ENCODE data around the gene TTC23.

The TTC23 gene

DNA sequence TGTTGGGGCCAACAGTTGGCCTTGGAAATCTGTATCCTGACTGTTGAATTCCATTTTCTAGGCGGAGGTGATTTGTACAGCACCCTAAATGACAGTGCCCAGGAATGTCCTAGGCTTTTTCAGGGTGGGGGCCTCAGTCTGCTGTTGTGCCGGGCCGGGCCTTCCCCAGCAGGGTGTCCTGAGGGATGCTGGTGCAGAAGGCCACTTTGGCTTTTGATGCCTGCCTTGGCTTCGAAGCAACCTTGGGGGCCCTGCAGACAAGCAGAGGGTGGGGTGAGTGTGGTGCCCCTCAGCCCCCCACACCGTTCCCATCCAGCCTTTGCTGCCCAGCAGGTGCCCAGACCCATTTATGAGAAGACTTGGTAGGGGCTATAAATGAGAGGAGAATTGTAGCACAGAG, 111.5 kb downstream of the TTC23 start:
- H3K27ac ChIP-seq (ENCODE audit: low read length), result peak overlapping the region; percentile 76

DNA sequence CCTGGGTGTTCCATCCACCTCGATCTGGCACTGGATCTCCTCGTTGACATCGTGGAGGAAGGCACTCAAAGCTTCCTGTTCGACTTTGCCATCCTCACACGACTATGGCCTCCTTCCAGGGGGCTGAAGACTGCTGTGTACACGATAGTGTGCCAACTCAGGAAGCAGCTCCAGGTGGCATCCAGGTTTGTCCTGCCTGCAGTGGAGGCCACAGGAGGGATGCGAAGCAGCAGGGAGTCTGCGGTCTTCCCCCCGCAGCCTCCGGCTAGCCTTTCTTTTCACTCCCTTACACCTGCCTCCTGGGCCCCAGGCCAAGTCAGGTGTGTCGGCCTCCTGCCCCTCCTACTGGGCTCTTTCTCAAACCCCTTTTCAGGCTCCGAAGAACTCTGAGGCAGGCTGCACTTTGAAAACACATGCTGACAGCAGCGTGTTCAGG, 112.3 kb downstream of the TTC23 start:
- Histone ChIP-seq H3K27me3 (ENCODE audit: control insufficient read depth in 1 of 2, insufficient read depth in 2 of 2, low read length in 2 of 2) (no peaks in the 10 kb centered on the region), H3K36me3 (ENCODE audit: control insufficient read depth in 2 of 2, insufficient read depth in 2 of 2, low read length in 2 of 2) (peaks cover 36 to 38% of the 10 kb centered on the region in 2 donors), H3K9me3 (ENCODE audit: control insufficient read depth in 2 of 2, low read length in 2 of 2) (no peaks in the 10 kb centered on the region), H3K27ac (ENCODE audit: low read length) (peak overlapping the region; percentile 60), H3K4me3 (ENCODE audit: low read length in 2 of 2) (no peak overlapping the region), H3K9ac (ENCODE audit: low read length in 2 of 2) (no peak overlapping the region), H3K4me1 (ENCODE audit: control insufficient read depth, insufficient read depth, low read length) (peaks cover 49% of the 10 kb centered on the region)

More for the DNA sequence above, 111.5 kb downstream of the TTC23 start:
- Histone ChIP-seq H3K4me3 (ENCODE audit: low read length in 2 of 2) (no peak overlapping the region), H3K4me1 (ENCODE audit: control insufficient read depth, insufficient read depth, low read length) (peaks cover 49% of the 10 kb centered on the region), H3K36me3 (ENCODE audit: control insufficient read depth in 2 of 2, insufficient read depth in 2 of 2, low read length in 2 of 2) (peaks cover 28 to 31% of the 10 kb centered on the region in 2 donors), H3K9ac (ENCODE audit: low read length in 2 of 2) (no peak overlapping the region), H3K9me3 (ENCODE audit: control insufficient read depth in 2 of 2, low read length in 2 of 2) (no peaks in the 10 kb centered on the region), H3K27me3 (ENCODE audit: control insufficient read depth in 1 of 2, insufficient read depth in 2 of 2, low read length in 2 of 2) (no peaks in the 10 kb centered on the region)

GRCh38 chr15:99135194-99135593, 114.2 kb downstream of the TTC23 start:
- Histone ChIP-seq H3K4me3 (ENCODE audit: low read length in 2 of 2) (no peak overlapping the region), H3K36me3 (ENCODE audit: control insufficient read depth in 2 of 2, insufficient read depth in 2 of 2, low read length in 2 of 2) (peaks cover 53 to 57% of the 10 kb centered on the region in 2 donors), H3K4me1 (ENCODE audit: control insufficient read depth, insufficient read depth, low read length) (peaks cover 63% of the 10 kb centered on the region), H3K9ac (ENCODE audit: low read length in 2 of 2) (peak overlapping the region in 1 of 2 donors; percentile 13), H3K27ac (ENCODE audit: low read length) (peak overlapping the region; percentile 50), H3K9me3 (ENCODE audit: control insufficient read depth in 2 of 2, low read length in 2 of 2) (no peaks in the 10 kb centered on the region), H3K27me3 (ENCODE audit: control insufficient read depth in 1 of 2, insufficient read depth in 2 of 2, low read length in 2 of 2) (no peaks in the 10 kb centered on the region)

- H3K27ac ChIP-seq (ENCODE audit: low read length), result peak overlapping the region; percentile 93
- peaks cover 61 to 65% of the 10 kb centered on the region in 2 donors for H3K36me3 ChIP-seq (ENCODE audit: control insufficient read depth in 2 of 2, insufficient read depth in 2 of 2, low read length in 2 of 2)
- peaks cover 70% of the 10 kb centered on the region for H3K4me1 ChIP-seq (ENCODE audit: control insufficient read depth, insufficient read depth, low read length)
- H3K9ac ChIP-seq (ENCODE audit: low read length in 2 of 2), result peak overlapping the region in 1 of 2 donors; percentile 13
- H3K9me3 ChIP-seq (ENCODE audit: control insufficient read depth in 2 of 2, low read length in 2 of 2), result no peaks in the 10 kb centered on the region
- no peak overlapping the region for H3K4me3 ChIP-seq (ENCODE audit: low read length in 2 of 2)
- no peaks in the 10 kb centered on the region for H3K27me3 ChIP-seq (ENCODE audit: control insufficient read depth in 1 of 2, insufficient read depth in 2 of 2, low read length in 2 of 2)
Observed at GRCh38 chr15:99134317-99134821, 115.0 kb downstream of the TTC23 start.

- Histone ChIP-seq H3K9me3 (ENCODE audit: control insufficient read depth in 2 of 2, low read length in 2 of 2) (no peaks in the 10 kb centered on the region), H3K4me1 (ENCODE audit: control insufficient read depth, insufficient read depth, low read length) (peaks cover 74% of the 10 kb centered on the region), H3K4me3 (ENCODE audit: low read length in 2 of 2) (peak overlapping the region; percentile 2 to 54), H3K36me3 (ENCODE audit: control insufficient read depth in 2 of 2, insufficient read depth in 2 of 2, low read length in 2 of 2) (peaks cover 68 to 79% of the 10 kb centered on the region in 2 donors), H3K27ac (ENCODE audit: low read length) (peak overlapping the region; percentile 93), H3K9ac (ENCODE audit: low read length in 2 of 2) (peak overlapping the region; percentile 11 to 51), H3K27me3 (ENCODE audit: control insufficient read depth in 1 of 2, insufficient read depth in 2 of 2, low read length in 2 of 2) (no peaks in the 10 kb centered on the region)
Observed at GRCh38 chr15:99132634-99133287, 116.6 kb downstream of the TTC23 start.

GRCh38 chr15:99132122-99132521, 117.3 kb downstream of the TTC23 start:
- H3K4me3 ChIP-seq (ENCODE audit: low read length in 2 of 2), result peak overlapping the region; percentile 2 to 54
- peaks cover 67 to 80% of the 10 kb centered on the region in 2 donors for H3K36me3 ChIP-seq (ENCODE audit: control insufficient read depth in 2 of 2, insufficient read depth in 2 of 2, low read length in 2 of 2)
- H3K27ac ChIP-seq (ENCODE audit: low read length), result peak overlapping the region; percentile 93
- peaks cover 78% of the 10 kb centered on the region for H3K4me1 ChIP-seq (ENCODE audit: control insufficient read depth, insufficient read depth, low read length)
- no peaks in the 10 kb centered on the region for H3K9me3 ChIP-seq (ENCODE audit: control insufficient read depth in 2 of 2, low read length in 2 of 2)
- H3K27me3 ChIP-seq (ENCODE audit: control insufficient read depth in 1 of 2, insufficient read depth in 2 of 2, low read length in 2 of 2), result no peaks in the 10 kb centered on the region
- H3K9ac ChIP-seq (ENCODE audit: low read length in 2 of 2), result peak overlapping the region; percentile 11 to 51

- no peaks in the 10 kb centered on the region for H3K9me3 ChIP-seq (ENCODE audit: control insufficient read depth in 2 of 2, low read length in 2 of 2)
- peaks cover 67 to 80% of the 10 kb centered on the region in 2 donors for H3K36me3 ChIP-seq (ENCODE audit: control insufficient read depth in 2 of 2, insufficient read depth in 2 of 2, low read length in 2 of 2)
- no peaks in the 10 kb centered on the region for H3K27me3 ChIP-seq (ENCODE audit: control insufficient read depth in 1 of 2, insufficient read depth in 2 of 2, low read length in 2 of 2)
- H3K9ac ChIP-seq (ENCODE audit: low read length in 2 of 2), result peak overlapping the region in 1 of 2 donors; percentile 29
- peaks cover 79% of the 10 kb centered on the region for H3K4me1 ChIP-seq (ENCODE audit: control insufficient read depth, insufficient read depth, low read length)
- H3K27ac ChIP-seq (ENCODE audit: low read length), result peak overlapping the region; percentile 93
- peak overlapping the region in 1 of 2 donors; percentile 40 for H3K4me3 ChIP-seq (ENCODE audit: low read length in 2 of 2)
Observed at GRCh38 chr15:99131441-99132023, 117.8 kb downstream of the TTC23 start.

DNA sequence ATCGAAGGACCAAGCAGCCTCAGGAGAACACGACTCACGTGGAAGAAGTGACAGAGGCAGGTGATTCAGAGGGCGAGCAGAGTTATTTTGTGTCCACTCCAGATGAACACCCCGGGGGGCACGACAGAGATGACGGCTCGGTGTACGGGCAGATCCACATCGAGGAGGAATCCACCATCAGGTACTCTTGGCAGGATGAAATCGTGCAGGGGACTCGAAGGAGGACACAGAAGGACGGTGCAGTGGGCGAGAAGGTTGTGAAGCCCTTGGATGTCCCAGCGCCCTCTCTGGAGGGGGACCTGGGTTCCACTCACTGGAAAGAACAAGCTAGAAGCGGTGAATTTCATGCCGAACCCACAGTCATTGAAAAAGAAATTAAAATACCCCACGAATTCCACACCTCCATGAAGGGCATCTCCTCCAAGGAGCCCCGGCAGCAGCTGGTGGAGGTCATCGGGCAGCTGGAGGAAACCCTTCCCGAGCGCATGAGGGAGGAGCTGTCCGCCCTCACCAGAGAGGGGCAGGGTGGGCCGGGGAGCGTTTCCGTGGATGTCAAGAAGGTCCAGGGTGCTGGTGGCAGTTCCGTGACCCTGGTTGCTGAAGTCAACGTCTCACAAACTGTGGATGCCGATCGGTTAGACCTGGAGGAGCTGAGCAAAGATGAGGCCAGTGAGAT, 118.5 kb downstream of the TTC23 start:
- Histone ChIP-seq H3K4me1 (ENCODE audit: control insufficient read depth, insufficient read depth, low read length) (peaks cover 81% of the 10 kb centered on the region), H3K27ac (ENCODE audit: low read length) (peak overlapping the region; percentile 93), H3K9ac (ENCODE audit: low read length in 2 of 2) (peak overlapping the region in 1 of 2 donors; percentile 60), H3K9me3 (ENCODE audit: control insufficient read depth in 2 of 2, low read length in 2 of 2) (no peaks in the 10 kb centered on the region), H3K27me3 (ENCODE audit: control insufficient read depth in 1 of 2, insufficient read depth in 2 of 2, low read length in 2 of 2) (no peaks in the 10 kb centered on the region), H3K4me3 (ENCODE audit: low read length in 2 of 2) (peak overlapping the region in 1 of 2 donors; percentile 40), H3K36me3 (ENCODE audit: control insufficient read depth in 2 of 2, insufficient read depth in 2 of 2, low read length in 2 of 2) (peaks cover 66 to 81% of the 10 kb centered on the region in 2 donors)

GRCh38 chr15:99130314-99130713, 119.1 kb downstream of the TTC23 start:
- peak overlapping the region; percentile 21 to 60 for H3K9ac ChIP-seq (ENCODE audit: low read length in 2 of 2)
- peaks cover 68 to 78% of the 10 kb centered on the region in 2 donors for H3K36me3 ChIP-seq (ENCODE audit: control insufficient read depth in 2 of 2, insufficient read depth in 2 of 2, low read length in 2 of 2)
- H3K27ac ChIP-seq (ENCODE audit: low read length), result peak overlapping the region; percentile 93
- H3K4me1 ChIP-seq (ENCODE audit: control insufficient read depth, insufficient read depth, low read length), result peaks cover 87% of the 10 kb centered on the region
- no peaks in the 10 kb centered on the region for H3K27me3 ChIP-seq (ENCODE audit: control insufficient read depth in 1 of 2, insufficient read depth in 2 of 2, low read length in 2 of 2)
- peak overlapping the region in 1 of 2 donors; percentile 47 for H3K4me3 ChIP-seq (ENCODE audit: low read length in 2 of 2)
- no peaks in the 10 kb centered on the region for H3K9me3 ChIP-seq (ENCODE audit: control insufficient read depth in 2 of 2, low read length in 2 of 2)

DNA sequence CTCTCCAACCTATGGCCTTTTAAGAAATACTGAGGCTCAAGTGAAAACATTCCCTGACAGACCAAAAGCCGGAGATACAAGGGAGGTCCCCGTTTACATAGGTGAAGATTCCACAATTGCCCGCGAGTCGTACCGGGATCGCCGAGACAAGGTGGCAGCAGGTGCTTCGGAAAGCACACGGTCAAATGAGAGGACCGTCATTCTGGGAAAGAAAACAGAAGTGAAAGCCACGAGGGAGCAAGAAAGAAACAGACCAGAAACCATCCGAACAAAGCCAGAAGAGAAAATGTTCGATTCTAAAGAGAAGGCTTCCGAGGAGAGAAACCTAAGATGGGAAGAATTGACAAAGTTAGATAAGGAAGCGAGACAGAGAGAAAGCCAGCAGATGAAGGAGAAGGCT, 119.7 kb downstream of the TTC23 start:
- H3K27ac ChIP-seq (ENCODE audit: low read length), result peak overlapping the region; percentile 93

More for the DNA sequence above, 119.7 kb downstream of the TTC23 start:
- H3K9ac ChIP-seq (ENCODE audit: low read length in 2 of 2), result peak overlapping the region; percentile 21 to 60
- peak overlapping the region in 1 of 2 donors; percentile 47 for H3K4me3 ChIP-seq (ENCODE audit: low read length in 2 of 2)
- H3K36me3 ChIP-seq (ENCODE audit: control insufficient read depth in 2 of 2, insufficient read depth in 2 of 2, low read length in 2 of 2), result peaks cover 64 to 73% of the 10 kb centered on the region in 2 donors
- H3K4me1 ChIP-seq (ENCODE audit: control insufficient read depth, insufficient read depth, low read length), result peaks cover 92% of the 10 kb centered on the region
- no peaks in the 10 kb centered on the region for H3K9me3 ChIP-seq (ENCODE audit: control insufficient read depth in 2 of 2, low read length in 2 of 2)
- H3K27me3 ChIP-seq (ENCODE audit: control insufficient read depth in 1 of 2, insufficient read depth in 2 of 2, low read length in 2 of 2), result no peaks in the 10 kb centered on the region

All from stomach smooth muscle (tissue), 2 donors.